ENCODE results near the gene HHIPL1. TPM values are rescaled to one million over a fixed set of nuclear protein-coding genes. Genes with fewer than 3 reads are reported as not detected.
"Not testable (repeated sequence)": the region's sequence is repeated elsewhere in the genome, so short reads cannot be mapped to it uniquely, and the experiment has no call there.

HHIPL1 gene
- total RNA-seq, 2 donors from 2014 or later, result 3.0 to 3.4 TPM

GRCh38 chr14:99637624-99638023, 7.3 kb upstream of the HHIPL1 start:
- no peak overlapping the region for H3K9ac ChIP-seq (ENCODE audit: extremely low read depth, low read length, poor library complexity, severe bottlenecking)
- TF ChIP-seq CTCF (conservative IDR thresholded peaks at IDR 0.05), result no peak
- no peak overlapping the region for H3K27ac ChIP-seq (ENCODE audit: low read depth, low read length)
- no peaks in the 10 kb centered on the region for H3K4me1 Mint-ChIP-seq
- H3K27me3 Mint-ChIP-seq (ENCODE audit: insufficient read depth), result no peaks in the 10 kb centered on the region
- no peaks in the 10 kb centered on the region for H3K27me3 ChIP-seq (ENCODE audit: control insufficient read depth, insufficient read depth, low read length, poor library complexity, severe bottlenecking)
- no peak overlapping the region for H3K4me3 Mint-ChIP-seq
- no peak overlapping the region for H3K4me3 ChIP-seq (ENCODE audit: low read length)
- no peak for DNase-seq
- H3K27ac Mint-ChIP-seq, result no peak overlapping the region
- no peaks in the 10 kb centered on the region for H3K36me3 Mint-ChIP-seq (ENCODE audit: low read depth)
- H3K9me3 ChIP-seq (ENCODE audit: control insufficient read depth, low read length), result no peaks in the 10 kb centered on the region
- H3K9me3 Mint-ChIP-seq, result no peaks in the 10 kb centered on the region
- no peaks in the 10 kb centered on the region for H3K36me3 ChIP-seq (ENCODE audit: control insufficient read depth, insufficient read depth, low read length)
- no peaks in the 10 kb centered on the region for H3K4me1 ChIP-seq (ENCODE audit: control insufficient read depth, insufficient read depth, low read length)
- WGBS, 2 experiments (ENCODE audit: insufficient coverage in 1 of 2, insufficient read length in 1 of 2), result 92 to 95% methylated on average over 6 to 7 of the region's 7 CpGs

GRCh38 chr14:99642771-99643170, 2.2 kb upstream of the HHIPL1 start:
- not testable (repeated sequence) for H3K4me3 ChIP-seq (ENCODE audit: low read length); H3K36me3 ChIP-seq (ENCODE audit: control insufficient read depth, insufficient read depth, low read length); H3K4me1 ChIP-seq (ENCODE audit: control insufficient read depth, insufficient read depth, low read length); H3K4me1 Mint-ChIP-seq; H3K9me3 Mint-ChIP-seq; H3K9ac ChIP-seq (ENCODE audit: extremely low read depth, low read length, poor library complexity, severe bottlenecking); H3K27ac Mint-ChIP-seq; DNase-seq; H3K27ac ChIP-seq (ENCODE audit: low read depth, low read length); H3K4me3 Mint-ChIP-seq; H3K9me3 ChIP-seq (ENCODE audit: control insufficient read depth, low read length); H3K36me3 Mint-ChIP-seq (ENCODE audit: low read depth)
- peaks cover 19% of the 10 kb centered on the region for H3K27me3 Mint-ChIP-seq (ENCODE audit: insufficient read depth)
- H3K27me3 ChIP-seq (ENCODE audit: control insufficient read depth, insufficient read depth, low read length, poor library complexity, severe bottlenecking), result peaks cover 19% of the 10 kb centered on the region
- 93 to 96% methylated on average over 5 of the region's 5 CpGs for WGBS, 2 experiments (ENCODE audit: insufficient coverage in 1 of 2, insufficient read length in 1 of 2)

- H3K27ac Mint-ChIP-seq, result peak overlapping the region; percentile 30
- WGBS, 2 experiments (ENCODE audit: insufficient coverage in 1 of 2, insufficient read length in 1 of 2), result 67% methylated on average over 3 to 6 of the region's 6 CpGs
- peaks cover 19% of the 10 kb centered on the region for H3K27me3 Mint-ChIP-seq (ENCODE audit: insufficient read depth)
- peaks cover 3% of the 10 kb centered on the region for H3K4me1 Mint-ChIP-seq
- H3K27ac ChIP-seq (ENCODE audit: low read depth, low read length), result no peak overlapping the region
- H3K9me3 ChIP-seq (ENCODE audit: control insufficient read depth, low read length), result no peaks in the 10 kb centered on the region
- peaks cover 19% of the 10 kb centered on the region for H3K27me3 ChIP-seq (ENCODE audit: control insufficient read depth, insufficient read depth, low read length, poor library complexity, severe bottlenecking)
- H3K36me3 Mint-ChIP-seq (ENCODE audit: low read depth), result no peaks in the 10 kb centered on the region
- no peaks in the 10 kb centered on the region for H3K9me3 Mint-ChIP-seq
- DNase-seq, result no peak
- TF ChIP-seq CTCF (conservative IDR thresholded peaks at IDR 0.05), result no peak
- H3K4me3 ChIP-seq (ENCODE audit: low read length), result no peak overlapping the region
- H3K4me1 ChIP-seq (ENCODE audit: control insufficient read depth, insufficient read depth, low read length), result peaks cover 5% of the 10 kb centered on the region
- no peak overlapping the region for H3K9ac ChIP-seq (ENCODE audit: extremely low read depth, low read length, poor library complexity, severe bottlenecking)
- H3K36me3 ChIP-seq (ENCODE audit: control insufficient read depth, insufficient read depth, low read length), result no peaks in the 10 kb centered on the region
- H3K4me3 Mint-ChIP-seq, result no peak overlapping the region
Observed at GRCh38 chr14:99643343-99643742, 1.6 kb upstream of the HHIPL1 start.

- H3K27me3 ChIP-seq (ENCODE audit: control insufficient read depth, insufficient read depth, low read length, poor library complexity, severe bottlenecking), result peaks cover 19% of the 10 kb centered on the region
- Mint-ChIP-seq H3K4me3 (peak overlapping the region; percentile 44), H3K9me3 (no peaks in the 10 kb centered on the region), H3K36me3 (ENCODE audit: low read depth) (no peaks in the 10 kb centered on the region), H3K27me3 (ENCODE audit: insufficient read depth) (peaks cover 19% of the 10 kb centered on the region), H3K27ac (no peak overlapping the region), H3K4me1 (peaks cover 3% of the 10 kb centered on the region)
- H3K4me3 ChIP-seq (ENCODE audit: low read length), result no peak overlapping the region
- H3K36me3 ChIP-seq (ENCODE audit: control insufficient read depth, insufficient read depth, low read length), result no peaks in the 10 kb centered on the region
- H3K9ac ChIP-seq (ENCODE audit: extremely low read depth, low read length, poor library complexity, severe bottlenecking), result no peak overlapping the region
- H3K4me1 ChIP-seq (ENCODE audit: control insufficient read depth, insufficient read depth, low read length), result peaks cover 5% of the 10 kb centered on the region
- TF ChIP-seq CTCF (conservative IDR thresholded peaks at IDR 0.05), result no peak
- no peaks in the 10 kb centered on the region for H3K9me3 ChIP-seq (ENCODE audit: control insufficient read depth, low read length)
- no peak overlapping the region for H3K27ac ChIP-seq (ENCODE audit: low read depth, low read length)
- no peak for DNase-seq
- WGBS, 2 experiments (ENCODE audit: insufficient coverage in 1 of 2, insufficient read length in 1 of 2), result 90 to 91% methylated on average over 6 to 11 of the region's 11 CpGs
Observed at GRCh38 chr14:99644035-99644587, 818 bp upstream of the HHIPL1 start.
